Keratinocyte (primary cell): ENCODE measurements around the gene SNRK. TPM values are rescaled to one million over a fixed set of nuclear protein-coding genes. Genes with fewer than 3 reads are reported as not detected.
A peak's percentile ranks its signal among the peaks of the same experiment; 100 is the strongest.

ENCODE experiments used
- DNase-seq: peaks from one replicate; pipeline ENCODE4 v3.0.0-alpha.2; 2011; ENCODE audit warnings: low read depth, missing footprints, low spot score
- FAIRE-seq: peaks from 2 replicates; lab custom pipeline; 2011; peaks lifted over from hg19 to GRCh38; lab: Jason Lieb, UNC
- H2AFZ ChIP-seq: 2 replicates; pipeline ENCODE4 v1.6.0; 2012; ENCODE audit warnings: low read length, control low read depth, inconsistent platforms; ENCODE audit not compliant: control insufficient read depth
- H3K27ac ChIP-seq: 2 replicates; pipeline ENCODE4 v1.5.1; 2011; ENCODE audit warnings: low read length; ENCODE audit not compliant: control insufficient read depth, insufficient read depth
- H3K27me3 ChIP-seq: 3 replicates; pipeline ENCODE4 v1.6.0; 2011; ENCODE audit warnings: low read length; ENCODE audit not compliant: control insufficient read depth, insufficient read depth; ENCODE audit errors: extremely low read depth
- H3K36me3 ChIP-seq, 2 experiments: 2 replicates in 1 of 2; 3 replicates in 1 of 2; pipeline ENCODE4 v1.5.1; 2011; ENCODE audit warnings: low read length in 2 of 2, mild to moderate bottlenecking in 1 of 2; ENCODE audit not compliant: control insufficient read depth in 2 of 2, insufficient read depth in 2 of 2; ENCODE audit errors: extremely low read depth in 1 of 2
- H3K4me1 ChIP-seq: 3 replicates; pipeline ENCODE4 v1.5.1; 2011; ENCODE audit warnings: low read length; ENCODE audit not compliant: control insufficient read depth, insufficient read depth; ENCODE audit errors: extremely low read depth
- H3K4me2 ChIP-seq: 3 replicates; pipeline ENCODE4 v1.6.0; 2011; ENCODE audit warnings: low read depth, low read length; ENCODE audit not compliant: control insufficient read depth, insufficient read depth; ENCODE audit errors: extremely low read depth
- H3K4me3 ChIP-seq, 3 experiments: fragments of 200-600 bp in 1 of 3; sonication (generic) in 1 of 3; 2 replicates in 2 of 3; 3 replicates in 1 of 3; pipeline ENCODE4 v1.5.1; 2011 to 2016; ENCODE audit warnings: low read length in 3 of 3, mild to moderate bottlenecking in 3 of 3, control low read depth in 2 of 3, inconsistent platforms in 1 of 3, low read depth in 1 of 3, mixed read lengths in 1 of 3, mixed run types in 1 of 3, moderate library complexity in 1 of 3; ENCODE audit not compliant: control insufficient read depth in 2 of 3, insufficient read depth in 2 of 3; ENCODE audit errors: extremely low read depth in 1 of 3
- H3K79me2 ChIP-seq: 2 replicates; pipeline ENCODE4 v1.6.0; 2012; ENCODE audit warnings: low read length; ENCODE audit not compliant: control insufficient read depth, insufficient read depth
- H3K9ac ChIP-seq: 3 replicates; pipeline ENCODE4 v1.6.0; 2011; ENCODE audit warnings: low read length; ENCODE audit not compliant: control insufficient read depth, insufficient read depth; ENCODE audit errors: extremely low read depth
- H3K9me1 ChIP-seq: 3 replicates; pipeline ENCODE4 v1.6.0; 2011; ENCODE audit warnings: low read length; ENCODE audit not compliant: control insufficient read depth, insufficient read depth; ENCODE audit errors: extremely low read depth
- H3K9me3 ChIP-seq: 2 replicates; pipeline ENCODE4 v1.5.1; 2012; ENCODE audit warnings: low read depth, low read length; ENCODE audit not compliant: control insufficient read depth
- H4K20me1 ChIP-seq: 3 replicates; pipeline ENCODE4 v1.6.0; 2011; ENCODE audit warnings: low read length; ENCODE audit not compliant: control insufficient read depth, insufficient read depth; ENCODE audit errors: extremely low read depth
- CTCF ChIP-seq, 3 experiments: IDR thresholded peaks in 1 of 3; conservative IDR thresholded peaks in 1 of 3; optimal IDR thresholded peaks in 1 of 3; 2 replicates in 2 of 3; 3 replicates in 1 of 3; pipeline versions ENCODE3 to v1.5.1; 2011; ENCODE audit warnings: low read length in 3 of 3, mild to moderate bottlenecking in 3 of 3, moderate library complexity in 2 of 3, control low read depth in 1 of 3, inconsistent platforms in 1 of 3; ENCODE audit not compliant: insufficient read depth in 2 of 3; ENCODE audit errors: extremely low read depth in 1 of 3
- EZH2 ChIP-seq: IDR thresholded peaks from one replicate; pipeline ENCODE4 v1.6.1; 2012; ENCODE audit warnings: inconsistent platforms, mild to moderate bottlenecking, low read length, moderate library complexity
- dilution Hi-C: fragments of 300-500 bp; cut with MboI; formaldehyde crosslinking; loops from one replicate; pipeline ENCODE4 v1.7.0; 2020; ENCODE audit warnings: low sequenced_read_pairs; ENCODE audit not compliant: extremely low pct_ligation_motif_present
- polyA plus RNA-seq, 5 experiments: library from polyadenylated mRNA; depleted of rRNA in 3 of 5; stranded (reverse) in 3 of 5; stranded (forward) in 1 of 5; unstranded in 1 of 5; fragments of >200 nt; gene quantifications; 1 replicate in 1 of 5; 2 replicates in 3 of 5; 3 replicates in 1 of 5; pipeline versions ENCODE4 v1.2.1 to v1.2.3, GENCODE V29; 2011 to 2012; ENCODE audit warnings: missing spikeins in 2 of 5, low read depth in 1 of 5, low replicate concordance in 1 of 5

The SNRK gene
- polyA plus RNA-seq, 1 donor (not counting 4 experiments of a cell fraction or from before 2014, with no cell fraction given) = 15.7 TPM

DNA sequence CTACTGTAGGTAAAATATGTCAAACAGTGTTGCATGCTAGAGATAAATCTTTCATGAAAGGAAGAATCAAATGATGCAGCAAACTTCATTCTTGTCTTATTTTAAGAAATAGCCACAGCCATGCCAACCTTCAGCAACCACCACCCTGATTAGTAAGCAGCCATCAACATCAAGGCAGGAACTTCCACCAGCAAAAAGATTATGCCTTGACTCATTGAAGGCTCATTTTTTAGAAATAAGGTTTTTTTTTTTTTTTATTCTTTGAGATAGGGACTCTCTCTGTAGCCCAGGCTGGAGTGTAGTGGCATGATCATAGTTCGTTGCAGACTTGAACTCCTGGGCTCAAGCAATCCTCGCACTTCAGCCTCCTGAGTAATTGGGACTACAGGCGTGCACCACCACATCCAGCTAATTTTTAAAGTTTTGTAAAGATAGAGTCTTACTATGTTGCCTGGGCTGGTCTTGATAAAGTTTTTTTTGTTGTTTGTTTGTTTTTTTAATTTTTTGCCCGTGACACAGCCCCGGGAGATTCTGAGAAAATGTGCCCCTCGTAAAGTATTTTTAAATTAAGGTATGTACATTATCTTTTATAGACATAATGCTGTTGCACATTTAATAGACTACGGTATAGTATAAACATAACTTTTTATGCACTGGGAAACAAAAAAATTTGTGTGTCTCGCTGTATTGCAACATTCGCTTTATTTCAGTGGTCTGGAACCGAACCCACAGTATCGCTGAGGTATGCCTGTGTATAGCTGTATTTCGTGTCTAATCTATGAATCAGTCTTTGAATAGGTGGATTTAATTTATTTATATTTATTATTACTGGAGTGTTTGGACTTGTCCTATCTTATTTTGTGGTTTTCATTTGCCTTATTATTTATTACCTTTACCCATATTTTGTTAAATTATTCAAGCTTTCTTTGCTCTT, 23.3 kb downstream of the SNRK start:
- dilution Hi-C loops = no loop called here
- DNase-seq (no peak), FAIRE-seq (no peak)
- Histone ChIP-seq H4K20me1 (no peaks in the 10 kb centered on the region), H2AFZ (no peak overlapping the region), H3K27me3 (no peaks in the 10 kb centered on the region), H3K4me3 (no peak overlapping the region), H3K79me2 (peaks cover 52% of the 10 kb centered on the region), H3K4me1 (no peaks in the 10 kb centered on the region), H3K9me3 (no peaks in the 10 kb centered on the region), H3K9me1 (peaks cover 2% of the 10 kb centered on the region), H3K4me2 (no peak overlapping the region), H3K9ac (no peak overlapping the region), H3K27ac (no peak overlapping the region), H3K36me3 (peaks cover 0 to 6% of the 10 kb centered on the region in 2 experiments)
- no peak for TF ChIP-seq CTCF (optimal IDR thresholded peaks at IDR 0.05 in 1 of 3, IDR thresholded peaks at IDR 0.05 in 1 of 3, conservative IDR thresholded peaks at IDR 0.05 in 1 of 3; ENCODE audit: extremely low read depth in 1 of 3, insufficient read depth in 2 of 3, low read length in 3 of 3)
- no peak for TF ChIP-seq EZH2

GRCh38 chr3:43316783-43317460, 30.6 kb downstream of the SNRK start:
- Histone ChIP-seq H3K27me3 (no peaks in the 10 kb centered on the region), H3K9me3 (no peaks in the 10 kb centered on the region), H3K9ac (no peak overlapping the region), H3K27ac (no peak overlapping the region), H4K20me1 (no peaks in the 10 kb centered on the region), H3K4me3 (no peak overlapping the region), H3K9me1 (peaks cover 2% of the 10 kb centered on the region), H2AFZ (no peak overlapping the region), H3K36me3 (peaks cover 10% of the 10 kb centered on the region in 2 experiments), H3K79me2 (peaks cover 63% of the 10 kb centered on the region), H3K4me1 (peaks cover 2% of the 10 kb centered on the region), H3K4me2 (no peak overlapping the region)
- TF ChIP-seq CTCF (optimal IDR thresholded peaks at IDR 0.05 in 1 of 3, IDR thresholded peaks at IDR 0.05 in 1 of 3, conservative IDR thresholded peaks at IDR 0.05 in 1 of 3; ENCODE audit: extremely low read depth in 1 of 3, insufficient read depth in 2 of 3, low read length in 3 of 3) = no peak
- TF ChIP-seq EZH2 = no peak
- peak; percentile 36 for FAIRE-seq
- dilution Hi-C loops = no loop called here
- DNase-seq = no peak
